ENCODE results near the gene NUDT17. TPM values are rescaled to one million over a fixed set of nuclear protein-coding genes. Genes with fewer than 3 reads are reported as not detected.
"Not testable (repeated sequence)": the region's sequence is repeated elsewhere in the genome, so short reads cannot be mapped to it uniquely, and the experiment has no call there.

The NUDT17 gene, protein sequence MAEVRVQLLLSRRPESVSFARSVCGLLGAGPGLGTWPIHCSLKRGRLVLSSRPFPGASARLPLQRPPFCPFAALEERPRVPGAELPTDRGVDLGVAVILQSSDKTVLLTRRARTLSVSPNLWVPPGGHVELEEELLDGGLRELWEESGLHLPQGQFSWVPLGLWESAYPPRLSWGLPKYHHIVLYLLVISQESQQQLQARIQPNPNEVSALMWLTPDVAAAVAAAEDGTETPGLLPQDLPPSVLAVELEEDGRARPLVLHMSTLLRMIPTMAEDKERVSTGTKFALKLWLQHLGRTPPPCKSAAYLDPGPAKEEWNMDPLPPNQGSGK
- total RNA-seq = 1 to 10 TPM; 2.8 to 3.8 TPM

GRCh38 chr1:145845514-145846161 lies at the start of gene NUDT17:
TSS of gene NUDT17 (plus strand) at chr1:145845630. CDS start at chr1:145845641, 11 bp downstream.
- H3K27ac Mint-ChIP-seq = peak within 1 kb of the TSS; percentile 12
- H3K27me3 Mint-ChIP-seq = no peaks in the 10 kb centered on the region
- no peaks in the 10 kb centered on the region for H3K9me3 Mint-ChIP-seq
- peaks cover 15% of the 10 kb centered on the region for H3K36me3 Mint-ChIP-seq
- peak; percentile 80 for DNase-seq
- H3K4me3 Mint-ChIP-seq = no peak within 1 kb of the TSS
- intact Hi-C loops (cut with micrococcal nuclease) = loop anchor here (1.0 kb wide), 1 partner anchor 168 kb away; no protein-coding TSS in a partner anchor
- POLR2A ChIA-PET = interaction anchor here (0.6 to 2.6 kb wide), 7 partner anchors 9 to 82 kb away, joined by 3 to 19 read pairs (median 4); partner anchors contain the start of genes PIAS3, POLR3C, RBM8A and RNF115
- CTCF ChIA-PET = interaction anchor here (0.6 to 9.4 kb wide), 49 partner anchors 12 to 380 kb away, joined by 3 to 158 read pairs (median 6); partner anchors contain the start of genes ANKRD34A, ANKRD35, HJV and ITGA10
- H3K4me1 Mint-ChIP-seq (ENCODE audit: low read depth) = peaks cover 11% of the 10 kb centered on the region

DNA sequence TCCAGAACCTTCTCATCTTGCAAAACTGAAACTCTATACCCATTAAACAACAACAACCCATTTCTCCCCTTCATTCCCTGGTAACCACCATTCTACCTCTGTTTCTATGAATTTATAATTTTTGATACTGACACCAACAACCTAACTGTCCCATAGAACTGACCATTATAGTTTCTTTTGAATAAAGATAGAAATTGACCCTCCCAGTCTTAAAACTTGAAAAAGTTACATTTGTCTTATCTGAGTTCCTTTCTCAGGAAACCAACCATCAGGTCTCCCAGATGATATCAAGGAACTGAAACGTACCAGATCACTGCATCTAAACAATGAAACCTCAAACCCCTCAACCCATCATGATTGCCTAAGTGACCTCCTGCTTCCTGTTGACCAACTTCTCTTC lies 48.7 kb upstream of the NUDT17 start:
- no peaks in the 10 kb centered on the region for H3K27me3 Mint-ChIP-seq
- intact Hi-C loops (cut with micrococcal nuclease) = no loop called here
- CTCF ChIA-PET = no interaction called here

DNA sequence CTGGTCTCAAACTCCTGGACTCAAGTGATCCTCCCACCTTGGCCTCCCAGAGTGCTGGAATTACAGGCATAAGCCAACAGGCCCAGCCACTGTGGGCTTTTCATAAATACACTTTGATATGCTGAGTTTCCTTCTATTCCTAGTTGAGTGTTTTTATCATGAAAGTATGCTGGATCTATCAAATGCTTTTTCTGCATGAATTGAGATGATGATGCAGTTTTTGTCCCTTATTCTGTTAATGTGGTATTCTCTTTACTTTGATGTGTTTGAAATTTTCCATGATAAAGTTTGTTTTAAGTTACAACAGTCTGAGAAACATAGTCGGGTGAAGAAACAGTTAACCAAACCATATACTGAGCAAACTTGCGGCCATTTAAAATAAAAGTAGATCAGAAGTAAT lies 45.6 kb upstream of the NUDT17 start:
- intact Hi-C loops (cut with micrococcal nuclease) = no loop called here

More for the DNA sequence above, 48.7 kb upstream of the NUDT17 start:
- Mint-ChIP-seq H3K4me1 (ENCODE audit: low read depth) (peaks cover 16% of the 10 kb centered on the region), H3K9me3 (peaks cover 24% of the 10 kb centered on the region), H3K36me3 (peaks cover 33% of the 10 kb centered on the region), H3K27ac (no peak overlapping the region), H3K4me3 (no peak overlapping the region)
- no peak for DNase-seq
- POLR2A ChIA-PET = no interaction called here

GRCh38 chr1:145804235-145805045 lies 41.0 kb upstream of the NUDT17 start:
- Mint-ChIP-seq H3K27ac (no peak overlapping the region), H3K27me3 (no peaks in the 10 kb centered on the region), H3K4me3 (no peak overlapping the region), H3K36me3 (peaks cover 2% of the 10 kb centered on the region), H3K4me1 (ENCODE audit: low read depth) (peaks cover 31% of the 10 kb centered on the region), H3K9me3 (no peaks in the 10 kb centered on the region)
- DNase-seq = no peak
- intact Hi-C loops (cut with micrococcal nuclease) = no loop called here
- POLR2A ChIA-PET = no interaction called here
- CTCF ChIA-PET = interaction anchor here (0.7 to 1.4 kb wide), 3 partner anchors 19 to 42 kb away, joined by 4 to 5 read pairs (median 4); partner anchors contain the start of gene NUDT17

More for the DNA sequence above, 45.6 kb upstream of the NUDT17 start:
- Mint-ChIP-seq H3K27me3 (no peaks in the 10 kb centered on the region), H3K27ac (no peak overlapping the region), H3K4me3 (no peak overlapping the region), H3K4me1 (ENCODE audit: low read depth) (peaks cover 22% of the 10 kb centered on the region), H3K9me3 (peaks cover 24% of the 10 kb centered on the region), H3K36me3 (peaks cover 28% of the 10 kb centered on the region)
- no peak for DNase-seq
- ChIA-PET CTCF (no interaction called here), POLR2A (no interaction called here)

- ChIA-PET POLR2A (no interaction called here), CTCF (interaction anchor here (1.4 kb wide), 1 partner anchor 42 kb away, joined by 4 read pairs; no protein-coding TSS in a partner anchor)
- Mint-ChIP-seq H3K4me3 (no peak overlapping the region), H3K4me1 (ENCODE audit: low read depth) (peaks cover 31% of the 10 kb centered on the region), H3K36me3 (no peaks in the 10 kb centered on the region), H3K27ac (no peak overlapping the region), H3K27me3 (no peaks in the 10 kb centered on the region), H3K9me3 (no peaks in the 10 kb centered on the region)
- intact Hi-C loops (cut with micrococcal nuclease) = no loop called here
- no peak for DNase-seq
These were observed 40.4 kb upstream of the NUDT17 start for GRCh38 chr1:145805057-145805456.

GRCh38 chr1:145806408-145806807 lies 39.0 kb upstream of the NUDT17 start:
- ChIA-PET POLR2A (no interaction called here), CTCF (interaction anchor here (0.8 to 1.3 kb wide), 2 partner anchors 39 to 85 kb away, joined by 3 read pairs; partner anchors contain the start of gene NUDT17)
- H3K36me3 Mint-ChIP-seq = no peaks in the 10 kb centered on the region
- DNase-seq = no peak
- intact Hi-C loops (cut with micrococcal nuclease) = no loop called here
- H3K9me3 Mint-ChIP-seq = no peaks in the 10 kb centered on the region
- H3K27me3 Mint-ChIP-seq = no peaks in the 10 kb centered on the region
- no peak overlapping the region for H3K4me3 Mint-ChIP-seq
- no peak overlapping the region for H3K27ac Mint-ChIP-seq
- H3K4me1 Mint-ChIP-seq (ENCODE audit: low read depth) = peaks cover 30% of the 10 kb centered on the region

- Mint-ChIP-seq H3K27ac (no peak overlapping the region), H3K9me3 (no peaks in the 10 kb centered on the region), H3K36me3 (no peaks in the 10 kb centered on the region), H3K4me1 (ENCODE audit: low read depth) (peaks cover 27% of the 10 kb centered on the region), H3K27me3 (no peaks in the 10 kb centered on the region), H3K4me3 (no peak overlapping the region)
- no peak for DNase-seq
- POLR2A ChIA-PET = no interaction called here
- intact Hi-C loops (cut with micrococcal nuclease) = no loop called here
- CTCF ChIA-PET = interaction anchor here (0.8 to 1.3 kb wide), 2 partner anchors 38 to 85 kb away, joined by 3 read pairs; partner anchors contain the start of gene NUDT17
These were observed 38.6 kb upstream of the NUDT17 start for GRCh38 chr1:145806844-145807243.

DNA sequence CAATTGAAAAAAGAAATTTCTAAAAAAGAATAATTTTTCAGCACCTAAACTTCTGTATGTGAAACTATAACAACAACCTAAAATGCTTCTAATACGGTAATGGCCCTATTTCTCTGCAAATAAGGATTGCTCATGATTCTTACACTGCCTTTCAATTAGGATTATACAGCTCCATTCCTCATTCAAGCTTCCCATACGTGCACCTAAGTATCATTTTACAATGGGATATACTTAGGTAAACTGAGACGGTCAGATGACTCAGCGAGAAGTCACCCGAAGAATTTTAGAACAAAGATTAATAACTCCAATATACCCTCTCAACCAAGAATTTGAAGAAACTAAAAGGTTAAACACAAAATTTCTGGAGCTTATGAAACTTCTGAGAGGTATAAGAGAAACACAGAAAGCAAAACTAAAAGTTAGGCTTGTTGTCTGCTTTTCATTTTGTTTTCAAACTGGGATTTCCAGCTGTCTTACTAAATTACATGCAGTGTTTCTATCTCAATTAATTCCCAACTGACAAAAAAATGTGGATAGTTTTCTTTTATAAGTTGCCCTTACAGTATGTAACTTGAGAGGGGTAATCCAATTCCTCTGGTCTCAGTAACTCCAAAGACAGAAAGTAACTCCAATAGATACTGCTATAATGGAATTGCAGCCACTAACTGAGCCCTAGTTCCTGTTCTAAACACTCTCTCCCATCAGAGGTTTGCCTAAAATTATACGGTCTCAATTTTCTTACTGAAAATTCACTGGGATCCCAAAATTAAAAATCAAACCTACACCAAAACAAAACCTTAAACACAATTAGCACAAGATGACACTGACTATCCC lies 32.2 kb upstream of the NUDT17 start:
- H3K36me3 Mint-ChIP-seq; H3K27ac Mint-ChIP-seq; H3K4me1 Mint-ChIP-seq (ENCODE audit: low read depth); intact Hi-C loops (cut with micrococcal nuclease); H3K4me3 Mint-ChIP-seq; CTCF ChIA-PET; H3K9me3 Mint-ChIP-seq; DNase-seq; POLR2A ChIA-PET; H3K27me3 Mint-ChIP-seq: not testable (repeated sequence)

DNA sequence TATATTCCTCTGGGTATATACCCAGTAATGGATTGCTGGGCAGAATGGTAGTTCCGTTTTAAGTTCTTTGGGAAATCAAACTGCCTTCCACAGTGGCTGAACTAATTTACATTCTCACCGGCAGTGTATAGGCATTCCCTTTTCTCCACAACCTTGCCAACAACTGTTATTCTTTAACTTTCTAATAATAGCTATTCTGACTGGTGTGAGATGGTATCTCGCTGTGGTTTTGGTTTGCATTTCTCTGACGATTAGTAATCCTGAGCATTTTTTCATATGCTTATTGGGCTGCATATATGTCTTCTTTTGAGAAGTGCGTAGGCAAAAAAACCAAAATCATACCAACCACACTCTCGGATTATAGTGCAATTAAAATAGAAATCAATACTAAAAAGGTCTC lies 27.3 kb upstream of the NUDT17 start:
- H3K9me3 Mint-ChIP-seq; CTCF ChIA-PET; H3K27ac Mint-ChIP-seq; H3K36me3 Mint-ChIP-seq; intact Hi-C loops (cut with micrococcal nuclease); H3K4me3 Mint-ChIP-seq; POLR2A ChIA-PET; DNase-seq; H3K27me3 Mint-ChIP-seq: not testable (repeated sequence)
- H3K4me1 Mint-ChIP-seq (ENCODE audit: low read depth) = peaks cover 12% of the 10 kb centered on the region

- CTCF ChIA-PET = interaction anchor here (16.5 kb wide), 1 partner anchor 24 kb away, joined by 154 read pairs; the partner anchor contains the start of gene NUDT17
- not testable (repeated sequence) for H3K9me3 Mint-ChIP-seq
These were observed 22.6 kb upstream of the NUDT17 start for GRCh38 chr1:145822779-145823331.

More at GRCh38 chr1:145822779-145823331, 22.6 kb upstream of the NUDT17 start:
- intact Hi-C loops (cut with micrococcal nuclease); H3K4me3 Mint-ChIP-seq; DNase-seq; H3K27me3 Mint-ChIP-seq; H3K27ac Mint-ChIP-seq: not testable (repeated sequence)
- H3K36me3 Mint-ChIP-seq = peaks cover 24% of the 10 kb centered on the region
- peaks cover 37% of the 10 kb centered on the region for H3K4me1 Mint-ChIP-seq (ENCODE audit: low read depth)
- POLR2A ChIA-PET = interaction anchor here (2.4 kb wide), 1 partner anchor 36 kb away, joined by 10 read pairs; the partner anchor contains the start of gene PIAS3
